Gastroesophageal sphincter (tissue), 4 donors: ENCODE data around the gene RAB9B. TPM values are rescaled to one million over a fixed set of nuclear protein-coding genes. Genes with fewer than 3 reads are reported as not detected.

ENCODE experiments used
- ATAC-seq: fragments of 150-250 bp; one replicate; pipeline ENCODE4 v1.9.1; 2016; ENCODE audit warnings: mild to moderate bottlenecking, moderate library complexity
- H3K27ac ChIP-seq, 4 donors: fragments of 200-600 bp; sonication (generic) in 3 of 4; 1 replicate in 3 of 4; 2 replicates in 1 of 4; pipeline ENCODE4 v1.5.1; 2016 to 2019
- H3K27me3 ChIP-seq: fragments of 200-600 bp; sonication (generic); one replicate; pipeline ENCODE4 v1.5.1; 2019
- H3K36me3 ChIP-seq, 2 donors: fragments of 200-600 bp; sonication (generic); one replicate each; pipeline ENCODE4 v1.5.1; 2019; ENCODE audit warnings: control low read depth in 1 of 2
- H3K4me1 ChIP-seq, 3 donors: fragments of 200-600 bp; sonication (generic); 1 replicate in 2 of 3; 2 replicates in 1 of 3; pipeline ENCODE4 v1.5.1; 2016 to 2019; ENCODE audit warnings: control low read depth in 2 of 3
- H3K4me3 ChIP-seq, 2 donors: fragments of 200-600 bp; sonication (generic); one replicate each; pipeline ENCODE4 v1.5.1; 2019; ENCODE audit warnings: mild to moderate bottlenecking in 1 of 2, moderate library complexity in 1 of 2
- H3K9me3 ChIP-seq, 3 donors: fragments of 200-600 bp; sonication (generic); one replicate each; pipeline ENCODE4 v1.5.1; 2017 to 2019; ENCODE audit warnings: control low read depth in 2 of 3
- EP300 ChIP-seq: sonication (generic); formaldehyde crosslinking; IDR thresholded peaks from one replicate; pipeline ENCODE4 v1.6.1; 2017; ENCODE audit warnings: antibody characterized with exemption, mild to moderate bottlenecking
- POLR2A ChIP-seq, 2 donors: fragments of 450-650 bp; IDR thresholded peaks; one replicate each; pipeline ENCODE4 v1.6.1; 2017; ENCODE audit warnings: antibody characterized with exemption in 2 of 2, mild to moderate bottlenecking in 2 of 2, moderate library complexity in 1 of 2
- POLR2AphosphoS5 ChIP-seq: sonication (generic); formaldehyde crosslinking; IDR thresholded peaks from one replicate; pipeline ENCODE4 v1.6.1; 2017; ENCODE audit warnings: antibody characterized with exemption
- WGBS, 2 donors: methylation state at CpG; one replicate each; pipeline ENCODE4 v1.1.5; 2018; ENCODE audit warnings: low coverage in 1 of 2; 5-methylcytosine and 5-hydroxymethylcytosine counted together
- total RNA-seq, 4 donors: library from RNA; depleted of rRNA; stranded (reverse); fragments of >200 nt; gene quantifications; one replicate each; pipeline ENCODE4 v1.1.0, GENCODE V29; 2016
- TF ChIP-seq, protein P1 (sequence below), 4 experiments: fragments of 200-600 bp in 2 of 4; fragments of 450-650 bp in 2 of 4; sonication (generic) in 1 of 4; IDR thresholded peaks; one replicate each; pipeline ENCODE4 v1.5.1; 2017 to 2019; ENCODE audit warnings: antibody characterized with exemption in 4 of 4, mild to moderate bottlenecking in 2 of 4, moderate library complexity in 2 of 4

Gene RAB9B
- total RNA-seq, 4 donors from 2014 or later: 9.4 to 25.4 (median 13.0) TPM

- no peak overlapping the region for H3K4me3 ChIP-seq
Observed at GRCh38 chrX:103781062-103781402, 51.0 kb downstream of the RAB9B start.

GRCh38 chrX:103780336-103781061 is 51.6 kb downstream of the RAB9B start:
- WGBS, 2 donors: 33 to 79% methylated on average over 1 to 6 of the region's 10 CpGs
- H3K4me3 ChIP-seq: no peak overlapping the region
- no peak overlapping the region for H3K27ac ChIP-seq
- peaks cover 0 to 28% (median 0%) of the 10 kb centered on the region in 3 donors for H3K4me1 ChIP-seq
- ATAC-seq: no peak
- no peaks in the 10 kb centered on the region for H3K36me3 ChIP-seq
- H3K27me3 ChIP-seq: no peaks in the 10 kb centered on the region
- no peak for TF ChIP-seq POLR2A (IDR thresholded peaks at IDR 0.05)
- no peak for TF ChIP-seq EP300
- TF ChIP-seq, protein P1, sequence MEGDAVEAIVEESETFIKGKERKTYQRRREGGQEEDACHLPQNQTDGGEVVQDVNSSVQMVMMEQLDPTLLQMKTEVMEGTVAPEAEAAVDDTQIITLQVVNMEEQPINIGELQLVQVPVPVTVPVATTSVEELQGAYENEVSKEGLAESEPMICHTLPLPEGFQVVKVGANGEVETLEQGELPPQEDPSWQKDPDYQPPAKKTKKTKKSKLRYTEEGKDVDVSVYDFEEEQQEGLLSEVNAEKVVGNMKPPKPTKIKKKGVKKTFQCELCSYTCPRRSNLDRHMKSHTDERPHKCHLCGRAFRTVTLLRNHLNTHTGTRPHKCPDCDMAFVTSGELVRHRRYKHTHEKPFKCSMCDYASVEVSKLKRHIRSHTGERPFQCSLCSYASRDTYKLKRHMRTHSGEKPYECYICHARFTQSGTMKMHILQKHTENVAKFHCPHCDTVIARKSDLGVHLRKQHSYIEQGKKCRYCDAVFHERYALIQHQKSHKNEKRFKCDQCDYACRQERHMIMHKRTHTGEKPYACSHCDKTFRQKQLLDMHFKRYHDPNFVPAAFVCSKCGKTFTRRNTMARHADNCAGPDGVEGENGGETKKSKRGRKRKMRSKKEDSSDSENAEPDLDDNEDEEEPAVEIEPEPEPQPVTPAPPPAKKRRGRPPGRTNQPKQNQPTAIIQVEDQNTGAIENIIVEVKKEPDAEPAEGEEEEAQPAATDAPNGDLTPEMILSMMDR (IDR thresholded peaks at IDR 0.05): no peak
- no peaks in the 10 kb centered on the region for H3K9me3 ChIP-seq

More at GRCh38 chrX:103781062-103781402, 51.0 kb downstream of the RAB9B start:
- H3K36me3 ChIP-seq: no peaks in the 10 kb centered on the region
- TF ChIP-seq POLR2AphosphoS5 (no peak), POLR2A (IDR thresholded peaks at IDR 0.05) (no peak), EP300 (no peak)
- TF ChIP-seq, protein P1 (IDR thresholded peaks at IDR 0.05): no peak
- H3K9me3 ChIP-seq: no peaks in the 10 kb centered on the region
- no peak overlapping the region for H3K27ac ChIP-seq
- 60 to 80% methylated on average over 1 of the region's 4 CpGs for WGBS, 2 donors
- no peak for ATAC-seq
- peaks cover 0 to 28% (median 0%) of the 10 kb centered on the region in 3 donors for H3K4me1 ChIP-seq
- H3K27me3 ChIP-seq: no peaks in the 10 kb centered on the region

DNA sequence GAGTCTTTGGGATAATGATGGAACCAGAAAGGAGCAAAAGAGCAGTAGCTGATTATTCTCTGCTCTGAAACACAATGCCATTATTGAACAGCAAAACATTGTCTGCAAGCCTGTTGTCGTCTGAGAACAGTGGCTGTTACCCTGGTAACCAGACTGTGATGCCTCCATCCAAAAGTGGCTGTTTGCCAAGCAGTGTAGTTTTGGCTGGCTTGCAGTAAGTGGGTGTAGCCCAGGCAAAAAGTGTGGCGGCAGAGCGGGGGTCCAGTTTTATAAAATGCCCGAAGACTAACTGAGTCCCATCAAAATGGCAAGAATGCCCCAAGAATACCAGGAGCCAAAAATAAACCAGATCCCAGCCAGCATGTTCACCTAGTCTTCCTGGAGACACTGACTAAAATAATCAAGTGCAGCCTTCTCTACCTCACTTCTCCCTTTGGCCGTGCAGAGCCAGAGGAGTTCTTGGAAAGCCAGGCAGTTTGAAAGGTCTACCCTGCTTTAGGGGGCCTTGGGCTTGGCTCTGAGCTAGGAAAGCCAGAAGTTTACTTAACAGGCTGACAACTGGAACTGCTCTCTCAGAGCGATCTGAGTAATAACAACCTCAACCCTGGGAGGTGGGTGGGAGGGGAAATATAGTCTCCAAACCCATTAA is 52.8 kb downstream of the RAB9B start:
- no peaks in the 10 kb centered on the region for H3K36me3 ChIP-seq
- H3K4me3 ChIP-seq: peak overlapping the region in 1 of 2 donors; percentile 8
- H3K4me1 ChIP-seq: peaks cover 0 to 28% (median 0%) of the 10 kb centered on the region in 3 donors
- 34% methylated on average over 3 of the region's 6 CpGs; no CpG with 5 or more reads in 1 of the 2 donors for WGBS, 2 donors
- no peak for ATAC-seq
- H3K27ac ChIP-seq: no peak overlapping the region
- TF ChIP-seq, protein P1 (IDR thresholded peaks at IDR 0.05): no peak
- TF ChIP-seq POLR2AphosphoS5 (no peak), POLR2A (IDR thresholded peaks at IDR 0.05) (no peak)
- no peaks in the 10 kb centered on the region for H3K27me3 ChIP-seq
- H3K9me3 ChIP-seq: no peaks in the 10 kb centered on the region

DNA sequence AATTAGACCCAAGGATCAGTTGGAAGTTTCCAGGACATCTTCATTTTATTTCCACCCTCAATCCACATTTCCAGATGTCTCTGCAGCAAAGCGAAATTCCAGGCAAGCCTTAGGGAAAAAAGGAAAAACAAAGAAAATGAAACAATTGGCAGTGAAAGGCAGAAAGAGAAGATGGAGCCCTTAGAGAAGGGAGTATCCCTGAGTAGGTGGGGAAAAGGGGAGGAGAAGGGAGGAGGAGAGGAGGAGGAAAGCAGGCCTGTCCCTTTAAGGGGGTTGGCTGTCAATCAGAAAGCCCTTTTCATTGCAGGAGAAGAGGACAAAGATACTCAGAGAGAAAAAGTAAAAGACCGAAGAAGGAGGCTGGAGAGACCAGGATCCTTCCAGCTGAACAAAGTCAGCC is 55.5 kb downstream of the RAB9B start, which contains the start of gene PLP1:
PLP1 (plus strand) TSS at position 295 of the 400 bp plus-strand sequence. CDS start 156 bp downstream, outside the sequence.
- TF ChIP-seq, protein P1 (IDR thresholded peaks at IDR 0.05): no peak
- TF ChIP-seq POLR2AphosphoS5: no peak
- no peak for TF ChIP-seq POLR2A (IDR thresholded peaks at IDR 0.05)
- TF ChIP-seq EP300: no peak
- H3K36me3 ChIP-seq: no peaks in the 10 kb centered on the region
- H3K9me3 ChIP-seq: no peaks in the 10 kb centered on the region
- ATAC-seq: no peak
- H3K4me1 ChIP-seq: peaks cover 0 to 10% (median 0%) of the 10 kb centered on the region in 3 donors
- WGBS, 2 donors: no CpG with 5 or more reads among the region's 2 CpGs
- H3K27ac ChIP-seq: no peak within 1 kb of the TSS
- no peaks in the 10 kb centered on the region for H3K27me3 ChIP-seq
- peak within 1 kb of the TSS in 1 of 2 donors; percentile 19 for H3K4me3 ChIP-seq
